Activated naive CD4-positive, alpha-beta T cell (primary cell): ENCODE results near the gene RAPGEF5.

ENCODE experiments used
- DNase-seq, 4 experiments: peaks; one replicate each; lab custom pipeline; 2025; lab: John Stamatoyannopoulos, UW

The RAPGEF5 gene

GRCh38 chr7:22151901-22152300 lies 205.1 kb downstream of the RAPGEF5 start:
- DNase-seq = no peak

- no peak for DNase-seq
Observed at GRCh38 chr7:22150221-22150620, 206.7 kb downstream of the RAPGEF5 start.

- DNase-seq = no peak
Observed at GRCh38 chr7:22147868-22148267, 209.1 kb downstream of the RAPGEF5 start.

GRCh38 chr7:22146961-22147512 lies 209.9 kb downstream of the RAPGEF5 start:
- no peak for DNase-seq

- DNase-seq = no peak
Observed at GRCh38 chr7:22144950-22145349, 212.0 kb downstream of the RAPGEF5 start.

- no peak for DNase-seq
Observed at GRCh38 chr7:22143491-22143890, 213.5 kb downstream of the RAPGEF5 start.

- no peak for DNase-seq
Observed at GRCh38 chr7:22142572-22142971, 214.4 kb downstream of the RAPGEF5 start.

- no peak for DNase-seq
Observed at GRCh38 chr7:22141355-22141754, 215.6 kb downstream of the RAPGEF5 start.

GRCh38 chr7:22140578-22140977 lies 216.4 kb downstream of the RAPGEF5 start:
- no peak for DNase-seq

- DNase-seq = no peak
Observed at GRCh38 chr7:22138886-22139285, 218.1 kb downstream of the RAPGEF5 start.

GRCh38 chr7:22138106-22138505 lies 218.8 kb downstream of the RAPGEF5 start:
- no peak for DNase-seq

- no peak for DNase-seq
Observed at GRCh38 chr7:22137466-22137865, 219.5 kb downstream of the RAPGEF5 start.

- DNase-seq = no peak
Observed at GRCh38 chr7:22137026-22137425, 219.9 kb downstream of the RAPGEF5 start.

GRCh38 chr7:22129819-22130580 lies 227.0 kb downstream of the RAPGEF5 start:
- no peak for DNase-seq

- no peak for DNase-seq
Observed at GRCh38 chr7:22129166-22129565, 227.8 kb downstream of the RAPGEF5 start.

- no peak for DNase-seq
Observed at GRCh38 chr7:22128528-22128920, 228.4 kb downstream of the RAPGEF5 start.

- no peak for DNase-seq
Observed at GRCh38 chr7:22127835-22128527, 229.0 kb downstream of the RAPGEF5 start.

- no peak for DNase-seq
Observed at GRCh38 chr7:22125436-22125835, 231.5 kb downstream of the RAPGEF5 start.

GRCh38 chr7:22124941-22125340 lies 232.0 kb downstream of the RAPGEF5 start:
- no peak for DNase-seq

GRCh38 chr7:22123139-22123538 lies 233.8 kb downstream of the RAPGEF5 start:
- DNase-seq = no peak

- no peak for DNase-seq
Observed at GRCh38 chr7:22121702-22122474, 235.1 kb downstream of the RAPGEF5 start.

- DNase-seq = no peak
Observed at GRCh38 chr7:22120391-22121053, 236.4 kb downstream of the RAPGEF5 start.
